ENCODE results near the gene BCL11B. TPM values are rescaled to one million over a fixed set of nuclear protein-coding genes. Genes with fewer than 3 reads are reported as not detected.

The BCL11B gene
- total and polyA plus RNA-seq, 2 donors (not counting 1 experiment from before 2014, with no cell fraction given): 0.33 to 0.42 TPM

DNA sequence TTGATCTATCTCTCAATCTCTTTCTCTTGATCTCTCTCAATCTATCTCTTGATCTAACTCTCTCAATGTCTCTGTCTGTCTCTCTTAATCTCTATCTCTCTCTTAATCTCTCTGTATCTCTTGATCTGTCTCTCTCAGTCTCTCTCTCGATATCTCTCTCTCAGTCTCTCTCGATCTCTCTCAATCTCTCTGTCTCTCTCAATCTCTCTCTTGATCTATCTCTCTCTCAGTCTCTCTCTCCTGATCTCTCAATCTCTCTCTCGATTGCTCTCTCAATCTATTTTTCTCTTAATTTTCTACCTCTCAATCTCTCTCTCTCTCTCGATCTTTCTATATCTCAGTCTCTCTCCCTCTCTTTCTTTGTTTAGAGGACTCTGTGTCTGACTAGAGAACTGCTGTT, 126.7 kb downstream of the BCL11B start:
- H3K4me3 ChIP-seq (ENCODE audit: control extremely low read depth in 1 of 5, extremely low read depth in 1 of 5, insufficient read depth in 1 of 5, low read depth in 2 of 5, low read length in 4 of 5): no peak overlapping the region
- H3K9me3 ChIP-seq (ENCODE audit: control extremely low read depth in 1 of 3, control insufficient read depth in 2 of 3, insufficient read depth in 1 of 3, low read length in 2 of 3): peaks cover 0 to 29% (median 0%) of the 10 kb centered on the region in 3 donors
- no peaks in the 10 kb centered on the region for H3K9me3 Mint-ChIP-seq (ENCODE audit: insufficient read depth)
- ChIA-PET POLR2A (no interaction called here), CTCF (no interaction called here)
- H3K4me1 ChIP-seq (ENCODE audit: control insufficient read depth in 2 of 2, insufficient read depth in 2 of 2, low read length in 2 of 2): no peaks in the 10 kb centered on the region
- H3K4me2 ChIP-seq (replicated peaks; ENCODE audit: low read depth, low read length, poor library complexity, severe bottlenecking): no peak overlapping the region
- 89% methylated on average over 3 of the region's 4 CpGs for WGBS (ENCODE audit: insufficient coverage)
- intact Hi-C loops (cut with micrococcal nuclease): no loop called here
- TF ChIP-seq EZH2 (IDR thresholded peaks at IDR 0.05; ENCODE audit: borderline replicate concordance, insufficient read depth, low read depth, low read length, poor library complexity, severe bottlenecking) (no peak), CTCF (IDR thresholded peaks at IDR 0.05) (no peak)
- H4K20me1 ChIP-seq (ENCODE audit: control insufficient read depth, insufficient read depth, low read length, poor library complexity, severe bottlenecking): no peaks in the 10 kb centered on the region
- H3K27me3 ChIP-seq (replicated peaks in 1 of 4; ENCODE audit: control extremely low read depth in 1 of 4, control insufficient read depth in 3 of 4, insufficient read depth in 4 of 4, low read length in 3 of 4): no peaks in the 10 kb centered on the region
- no peak for DNase-seq
- no peak overlapping the region for H3K27ac ChIP-seq (ENCODE audit: low read length in 2 of 2)
- H3K27me3 Mint-ChIP-seq: no peaks in the 10 kb centered on the region
- no peak overlapping the region for H2AFZ ChIP-seq (ENCODE audit: insufficient read depth, low read depth, low read length, poor library complexity, severe bottlenecking)
- H3K27ac Mint-ChIP-seq: no peak overlapping the region
- no peaks in the 10 kb centered on the region for H3K79me2 ChIP-seq (ENCODE audit: control insufficient read depth, insufficient read depth, low read length)
- ATAC-seq (ENCODE audit: low read depth): no peak
- H3K4me1 Mint-ChIP-seq: no peaks in the 10 kb centered on the region
- H3K36me3 ChIP-seq (replicated peaks in 1 of 2; ENCODE audit: control extremely low read depth in 1 of 2, control insufficient read depth in 1 of 2, extremely low read depth in 1 of 2, insufficient read depth in 2 of 2, low read length in 1 of 2): no peaks in the 10 kb centered on the region
- H3K9ac ChIP-seq (ENCODE audit: low read length): no peak overlapping the region
- no peak overlapping the region for H3K4me3 Mint-ChIP-seq

GRCh38 chr14:99143793-99144192, 128.2 kb downstream of the BCL11B start:
- Histone ChIP-seq H4K20me1 (ENCODE audit: control insufficient read depth, insufficient read depth, low read length, poor library complexity, severe bottlenecking) (no peaks in the 10 kb centered on the region), H3K4me3 (ENCODE audit: control extremely low read depth in 1 of 5, extremely low read depth in 1 of 5, insufficient read depth in 1 of 5, low read depth in 2 of 5, low read length in 4 of 5) (no peak overlapping the region), H3K9me3 (ENCODE audit: control extremely low read depth in 1 of 3, control insufficient read depth in 2 of 3, insufficient read depth in 1 of 3, low read length in 2 of 3) (peaks cover 0 to 38% (median 0%) of the 10 kb centered on the region in 3 donors), H2AFZ (ENCODE audit: insufficient read depth, low read depth, low read length, poor library complexity, severe bottlenecking) (no peak overlapping the region), H3K4me1 (ENCODE audit: control insufficient read depth in 2 of 2, insufficient read depth in 2 of 2, low read length in 2 of 2) (no peaks in the 10 kb centered on the region), H3K27me3 (replicated peaks in 1 of 4; ENCODE audit: control extremely low read depth in 1 of 4, control insufficient read depth in 3 of 4, insufficient read depth in 4 of 4, low read length in 3 of 4) (no peaks in the 10 kb centered on the region), H3K36me3 (replicated peaks in 1 of 2; ENCODE audit: control extremely low read depth in 1 of 2, control insufficient read depth in 1 of 2, extremely low read depth in 1 of 2, insufficient read depth in 2 of 2, low read length in 1 of 2) (no peaks in the 10 kb centered on the region), H3K27ac (ENCODE audit: low read length in 2 of 2) (no peak overlapping the region), H3K4me2 (replicated peaks; ENCODE audit: low read depth, low read length, poor library complexity, severe bottlenecking) (no peak overlapping the region), H3K79me2 (ENCODE audit: control insufficient read depth, insufficient read depth, low read length) (no peaks in the 10 kb centered on the region), H3K9ac (ENCODE audit: low read length) (no peak overlapping the region)
- Mint-ChIP-seq H3K9me3 (ENCODE audit: insufficient read depth) (no peaks in the 10 kb centered on the region), H3K27ac (no peak overlapping the region), H3K4me3 (no peak overlapping the region), H3K4me1 (no peaks in the 10 kb centered on the region), H3K27me3 (no peaks in the 10 kb centered on the region)
- POLR2A ChIA-PET: no interaction called here
- no peak for DNase-seq
- intact Hi-C loops (cut with micrococcal nuclease): no loop called here
- CTCF ChIA-PET: no interaction called here
- 67% methylated on average over 4 of the region's 4 CpGs for WGBS (ENCODE audit: insufficient coverage)
- ATAC-seq (ENCODE audit: low read depth): no peak
- TF ChIP-seq EZH2 (IDR thresholded peaks at IDR 0.05; ENCODE audit: borderline replicate concordance, insufficient read depth, low read depth, low read length, poor library complexity, severe bottlenecking) (no peak), CTCF (IDR thresholded peaks at IDR 0.05) (no peak)
